Measurements from ENCODE around the gene ACSF3.

- TF ChIP-seq CTCF (IDR thresholded peaks at IDR 0.05; ENCODE audit: low read depth, low read length) (no peak), POLR2A (IDR thresholded peaks at IDR 0.05; ENCODE audit: extremely low read depth, insufficient read length) (no peak), MAX (IDR thresholded peaks at IDR 0.05; ENCODE audit: low read depth, low read length) (no peak), MYC (IDR thresholded peaks at IDR 0.05; ENCODE audit: low read depth, low read length) (no peak)
Measured at GRCh38 chr16:89056592-89056991, 37.1 kb upstream of the ACSF3 start.
